ENCODE results near the gene SLC17A7.
A peak's percentile ranks its signal among the peaks of the same experiment; 100 is the strongest.
"Not testable (repeated sequence)": the region's sequence is repeated elsewhere in the genome, so short reads cannot be mapped to it uniquely, and the experiment has no call there.

SLC17A7 gene

DNA sequence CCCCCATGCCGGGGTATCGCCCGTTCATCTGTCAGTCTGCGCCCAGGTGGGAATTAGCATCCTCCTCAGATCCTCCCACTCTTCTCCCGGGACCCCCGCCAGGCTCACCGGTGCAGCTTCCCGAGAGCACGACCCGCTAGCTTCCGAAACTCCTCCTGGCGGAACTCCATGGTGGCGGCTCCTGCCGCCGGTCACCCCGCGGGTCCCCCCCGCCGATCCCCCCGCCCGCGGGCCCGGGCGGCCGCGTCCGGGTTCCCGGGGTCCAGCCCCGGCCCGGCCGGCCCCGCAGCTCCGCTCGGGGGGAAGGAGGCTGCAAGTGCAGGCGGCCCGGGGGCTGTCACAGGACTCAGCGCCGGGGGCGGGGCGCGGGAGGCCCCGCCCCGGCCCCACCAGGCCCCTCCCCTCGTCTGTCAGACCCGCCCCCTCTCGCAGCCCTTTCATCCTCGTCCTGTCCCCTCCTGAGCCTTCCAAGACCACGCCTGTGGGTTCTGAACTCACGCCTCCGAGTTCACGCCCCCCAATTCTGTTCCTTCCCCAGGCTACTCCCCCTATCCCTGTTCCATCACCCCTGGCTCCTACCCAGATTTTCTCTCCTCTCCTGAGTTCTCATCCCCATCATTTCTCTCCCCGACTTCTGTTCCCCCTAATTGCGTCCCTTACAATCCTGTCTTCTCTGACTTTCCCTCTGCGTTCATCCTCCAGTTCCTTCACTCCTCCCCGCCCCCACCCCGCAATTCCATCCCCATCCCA lies at the start of gene SLC17A7:
TSS of gene SLC17A7 (minus strand) at position 318 of the 750 bp plus-strand sequence. CDS start at position 170, 148 bp downstream.
- DNase-seq (ENCODE audit: low read depth), result no peak

DNA sequence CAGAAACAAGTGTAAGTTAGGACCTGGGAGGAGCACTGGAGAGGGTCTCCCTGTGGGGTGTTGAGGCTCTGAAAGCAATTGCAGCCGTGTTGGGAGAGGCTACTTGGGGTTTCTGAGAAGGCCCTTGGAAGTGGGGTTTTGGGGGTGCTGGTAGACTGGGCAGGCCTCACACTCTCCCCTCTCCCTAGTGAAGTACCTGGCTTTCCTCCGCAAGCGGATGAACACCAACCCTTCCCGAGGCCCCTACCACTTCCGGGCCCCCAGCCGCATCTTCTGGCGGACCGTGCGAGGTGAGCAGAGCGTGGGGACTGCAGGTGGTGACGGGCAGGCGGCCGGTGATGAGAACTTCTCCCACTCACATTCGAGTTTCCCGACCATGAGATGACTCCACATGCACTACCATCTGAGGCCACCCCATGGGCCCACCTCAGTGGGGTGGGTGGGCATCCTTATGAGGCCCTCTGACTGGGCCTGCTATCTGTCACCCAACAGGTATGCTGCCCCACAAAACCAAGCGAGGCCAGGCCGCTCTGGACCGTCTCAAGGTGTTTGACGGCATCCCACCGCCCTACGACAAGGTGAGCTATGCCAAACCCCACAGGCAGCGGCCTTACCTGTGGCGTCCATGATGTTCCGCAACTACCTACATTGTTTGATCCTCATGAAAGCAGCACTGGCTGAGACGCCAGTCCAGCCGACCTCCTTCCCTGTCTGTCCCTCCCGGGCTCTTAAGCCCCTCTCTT lies 49.1 kb upstream of the SLC17A7 start:
- no peak for DNase-seq (ENCODE audit: low read depth)

DNA sequence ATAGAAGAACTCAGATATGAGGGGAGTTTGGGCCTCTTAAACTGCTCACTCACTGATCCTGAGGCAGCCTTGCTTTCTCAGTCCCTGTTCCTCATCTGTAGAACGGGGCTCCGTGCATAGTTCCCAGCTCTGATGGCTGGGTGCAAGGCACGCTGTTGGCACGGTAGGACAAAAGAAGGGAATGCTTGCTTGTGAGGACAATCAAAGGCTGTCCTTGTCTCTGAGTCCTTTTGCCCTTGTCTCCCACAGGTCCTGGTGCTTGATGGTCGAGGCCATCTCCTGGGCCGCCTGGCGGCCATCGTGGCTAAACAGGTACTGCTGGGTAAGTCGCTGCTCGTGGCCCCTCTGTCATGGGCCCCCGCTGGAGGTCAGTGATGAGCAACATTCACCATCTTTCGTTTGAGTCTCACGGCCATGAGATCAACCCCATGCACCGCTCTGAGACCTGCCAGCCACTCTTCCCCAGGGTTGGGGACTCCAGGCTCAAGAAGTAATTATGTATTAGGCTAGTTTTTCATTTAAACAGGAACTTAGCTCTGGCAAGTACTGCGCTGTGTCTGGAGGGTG lies 48.4 kb upstream of the SLC17A7 start:
- DNase-seq (ENCODE audit: low read depth), result no peak

DNA sequence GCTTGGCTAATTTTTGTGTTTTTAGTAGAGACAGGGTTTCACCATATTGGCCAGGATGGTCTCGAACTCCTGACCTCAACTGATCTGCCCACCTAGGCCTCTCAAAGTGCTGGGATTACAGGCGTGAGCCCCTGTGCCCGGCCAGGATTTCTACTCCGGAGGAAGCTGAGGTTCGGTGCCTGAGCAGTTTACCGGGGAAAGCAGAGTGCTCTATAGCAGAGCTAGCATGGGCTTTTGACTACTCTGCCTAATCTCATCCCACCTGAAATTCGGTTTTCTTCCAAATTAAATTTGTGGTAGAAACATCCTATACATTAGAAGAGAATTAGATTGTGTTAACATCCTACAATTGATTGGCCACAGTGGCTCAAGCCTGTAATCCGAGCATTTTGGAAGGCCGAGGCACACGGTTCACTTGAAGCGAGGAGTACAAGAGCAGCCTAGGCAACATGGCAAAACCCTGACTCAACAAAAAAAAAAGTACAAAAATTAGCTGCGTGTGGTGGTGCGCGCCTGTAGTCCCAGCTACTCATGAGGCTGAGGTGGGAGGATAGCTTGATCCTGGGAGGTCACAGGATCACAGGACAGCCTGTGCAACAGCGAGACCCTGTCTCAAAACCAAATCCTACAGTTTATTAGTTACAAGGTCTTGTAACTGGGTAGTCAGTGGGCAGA lies 47.7 kb upstream of the SLC17A7 start:
- no peak for DNase-seq (ENCODE audit: low read depth)

DNA sequence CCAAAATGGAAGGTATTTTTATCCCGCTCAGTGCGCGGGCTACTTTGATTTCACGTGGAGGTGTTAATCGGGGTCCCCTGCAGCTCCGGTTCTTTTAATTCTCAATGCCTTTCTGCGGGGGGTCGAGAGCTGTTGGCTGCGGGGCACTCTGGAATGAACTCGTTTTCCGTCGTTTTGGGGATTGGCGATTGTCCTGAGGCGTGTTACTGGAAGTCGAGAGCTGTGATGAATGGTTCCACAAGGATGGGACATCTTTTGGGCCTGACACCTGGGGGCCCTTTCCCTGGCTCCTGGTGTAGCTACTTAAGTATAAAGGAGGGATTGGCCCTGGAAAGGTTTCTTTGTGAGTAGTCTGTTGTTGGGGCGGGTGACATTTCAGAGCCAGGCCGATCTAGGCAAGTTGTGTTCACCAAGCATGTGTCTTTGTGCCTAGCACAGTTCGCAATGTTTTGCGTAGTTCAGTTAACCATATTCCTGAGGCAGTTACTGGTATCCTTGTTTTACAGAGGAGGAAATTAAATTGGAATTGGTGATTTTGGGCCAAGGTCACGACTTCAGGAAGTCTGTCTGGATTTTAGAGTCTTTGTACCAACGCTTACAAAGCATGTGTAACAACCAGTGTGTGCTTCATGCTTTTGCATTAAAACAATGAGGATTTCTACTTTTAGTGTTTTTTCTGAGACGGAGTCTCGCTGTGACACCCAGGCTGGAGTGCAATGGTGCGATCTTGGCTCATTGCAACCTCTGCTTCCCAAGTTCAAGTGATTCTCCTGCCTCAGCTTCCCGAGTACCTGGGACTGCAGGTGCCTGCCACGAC lies 46.9 kb upstream of the SLC17A7 start:
- no peak for DNase-seq (ENCODE audit: low read depth)

DNA sequence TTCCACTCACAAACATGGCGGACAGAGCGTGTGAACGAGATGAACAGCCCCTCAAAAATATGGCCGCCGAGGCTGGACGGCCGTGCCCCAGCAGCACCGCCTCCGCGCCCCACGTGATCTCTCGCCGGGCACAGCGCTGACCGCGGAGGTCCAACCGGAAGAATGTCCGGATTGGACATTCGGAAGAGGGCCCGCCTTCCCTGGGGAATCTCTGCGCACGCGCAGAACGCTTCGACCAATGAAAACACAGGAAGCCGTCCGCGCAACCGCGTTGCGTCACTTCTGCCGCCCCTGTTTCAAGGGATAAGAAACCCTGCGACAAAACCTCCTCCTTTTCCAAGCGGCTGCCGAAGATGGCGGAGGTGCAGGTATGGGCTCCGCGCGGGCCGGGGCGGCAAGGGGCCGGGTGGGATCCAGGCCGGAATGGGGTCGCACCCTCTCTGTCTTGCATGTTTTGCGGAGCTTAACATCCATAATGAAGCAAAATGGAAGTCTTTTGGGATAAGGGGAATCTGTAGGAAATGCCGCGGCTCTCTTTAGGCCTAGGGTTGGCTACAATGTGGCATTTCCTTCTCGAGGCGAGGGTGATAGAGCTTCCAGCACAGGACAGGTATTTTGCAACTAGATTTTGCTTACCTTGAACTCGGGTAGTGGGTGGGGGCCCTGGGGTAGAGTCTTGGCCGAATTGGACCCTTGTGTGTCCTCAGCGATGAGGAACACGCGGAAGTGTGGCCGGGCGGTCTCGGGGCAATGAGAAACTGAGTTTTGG lies 46.1 kb upstream of the SLC17A7 start, which contains the start of gene RPL13A:
TSS of gene RPL13A (plus strand) at position 332 of the 769 bp plus-strand sequence. CDS start at position 354, 22 bp downstream.
- peak; percentile 97 for DNase-seq (ENCODE audit: low read depth)

DNA sequence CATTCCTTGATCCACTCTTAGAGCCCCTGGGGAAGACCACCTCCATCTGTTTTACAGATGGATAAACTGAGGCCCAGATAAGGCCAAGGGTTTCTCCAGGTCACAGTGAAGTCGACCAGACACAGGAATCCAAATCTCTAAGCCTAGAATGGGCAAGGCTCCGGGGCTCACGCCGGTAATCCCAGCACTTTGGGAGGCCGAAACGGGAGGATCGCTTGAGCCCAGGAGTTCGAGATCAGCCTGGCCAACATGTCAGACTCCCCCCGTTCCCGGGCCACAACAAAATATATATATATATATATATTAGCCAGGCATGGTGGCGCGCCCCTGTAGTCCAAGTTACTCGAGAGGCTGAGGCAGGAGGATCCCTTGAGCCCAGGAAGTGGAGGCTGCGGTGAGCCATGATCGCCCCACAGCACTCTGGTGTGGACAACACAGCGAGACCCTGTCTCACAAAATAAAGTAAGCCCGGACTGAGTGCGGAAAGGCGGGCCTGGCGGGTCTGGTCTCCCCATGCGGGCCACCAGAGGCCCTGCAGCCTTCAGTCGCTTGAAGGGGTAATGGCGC lies 45.5 kb upstream of the SLC17A7 start:
- DNase-seq (ENCODE audit: low read depth), result no peak

DNA sequence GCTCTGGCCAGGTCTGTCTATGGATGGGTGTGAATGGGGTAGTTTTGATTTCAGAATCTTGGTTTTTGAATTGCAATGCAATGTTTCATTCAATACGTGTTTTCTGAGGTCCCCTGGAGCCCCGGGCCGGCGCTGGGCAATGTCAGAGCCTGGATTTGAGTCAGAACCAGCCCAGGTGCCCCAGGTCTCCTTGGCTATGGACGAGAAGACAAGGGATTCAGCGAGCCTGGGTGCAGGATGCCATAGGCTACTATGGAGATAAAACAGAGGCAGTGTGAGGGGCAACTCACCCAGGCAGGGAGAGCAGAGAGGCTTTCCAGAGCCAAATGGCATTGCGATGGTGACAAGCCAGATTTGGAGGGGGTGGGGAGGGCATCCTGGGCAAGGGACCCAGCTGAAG lies 44.9 kb upstream of the SLC17A7 start:
- DNase-seq (ENCODE audit: low read depth), result no peak

DNA sequence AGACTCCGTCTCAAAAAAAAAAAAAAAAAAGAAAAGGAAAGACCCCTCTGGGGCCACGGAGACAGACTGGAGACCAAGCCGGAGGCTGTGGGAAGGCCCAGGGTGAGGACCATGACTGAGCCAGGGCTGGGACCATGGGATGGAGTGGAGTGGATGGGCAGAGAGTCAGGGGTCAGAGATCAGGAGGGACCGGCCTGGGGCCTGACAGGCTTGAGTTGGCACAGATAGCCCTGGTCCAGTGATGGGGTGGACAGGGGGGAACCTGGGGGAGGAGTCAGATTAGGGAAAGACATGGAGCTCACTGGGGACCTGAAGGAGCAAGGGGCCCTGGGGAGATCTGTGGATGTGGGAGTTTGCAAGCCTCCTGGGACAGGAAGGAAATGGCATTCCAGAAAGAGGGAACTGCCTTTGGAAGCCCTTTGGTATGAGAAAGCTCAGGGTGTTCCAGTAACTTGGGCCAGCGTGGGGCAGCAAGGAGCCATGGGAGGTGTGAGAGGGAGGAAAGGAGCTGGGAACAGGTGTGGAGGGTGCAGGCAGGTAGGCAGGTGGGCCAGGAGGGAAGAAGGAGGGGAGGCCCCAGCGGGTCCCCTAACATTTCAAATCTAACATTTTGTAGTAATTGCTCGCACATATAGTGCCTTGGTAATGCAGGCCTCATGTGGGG lies 39.8 kb upstream of the SLC17A7 start:
- DNase-seq (ENCODE audit: low read depth), result no peak

DNA sequence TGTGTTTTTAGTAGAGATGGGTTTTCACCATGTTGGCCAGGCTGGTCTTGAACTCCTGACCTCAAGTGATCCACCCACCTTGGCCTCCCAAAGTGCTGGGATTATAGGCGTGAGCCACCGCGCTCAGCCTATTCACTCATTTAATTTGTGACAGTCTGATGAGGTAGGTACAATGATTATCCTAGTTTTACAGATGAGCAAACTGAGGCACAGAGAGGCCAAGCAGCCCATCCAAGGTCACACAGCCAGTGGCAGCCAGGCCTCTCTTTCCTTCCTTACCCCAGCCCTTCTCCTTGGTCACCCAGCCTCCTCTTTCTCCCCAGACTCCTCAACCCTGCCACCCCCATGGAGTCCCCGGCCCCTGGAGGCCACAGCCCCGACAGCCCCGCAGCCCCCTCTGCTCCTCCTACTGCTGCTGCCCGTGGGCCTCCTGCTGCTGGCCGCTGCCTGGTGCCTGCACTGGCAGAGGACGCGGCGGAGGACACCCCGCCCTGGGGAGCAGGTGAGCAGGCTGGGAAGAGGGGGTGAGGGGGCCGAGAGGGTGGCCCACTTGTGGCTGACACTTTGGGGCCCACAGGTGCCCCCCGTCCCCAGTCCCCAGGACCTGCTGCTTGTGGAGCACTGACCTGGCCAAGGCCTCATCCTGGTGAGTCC lies 38.8 kb upstream of the SLC17A7 start:
- DNase-seq (ENCODE audit: low read depth), result no peak

DNA sequence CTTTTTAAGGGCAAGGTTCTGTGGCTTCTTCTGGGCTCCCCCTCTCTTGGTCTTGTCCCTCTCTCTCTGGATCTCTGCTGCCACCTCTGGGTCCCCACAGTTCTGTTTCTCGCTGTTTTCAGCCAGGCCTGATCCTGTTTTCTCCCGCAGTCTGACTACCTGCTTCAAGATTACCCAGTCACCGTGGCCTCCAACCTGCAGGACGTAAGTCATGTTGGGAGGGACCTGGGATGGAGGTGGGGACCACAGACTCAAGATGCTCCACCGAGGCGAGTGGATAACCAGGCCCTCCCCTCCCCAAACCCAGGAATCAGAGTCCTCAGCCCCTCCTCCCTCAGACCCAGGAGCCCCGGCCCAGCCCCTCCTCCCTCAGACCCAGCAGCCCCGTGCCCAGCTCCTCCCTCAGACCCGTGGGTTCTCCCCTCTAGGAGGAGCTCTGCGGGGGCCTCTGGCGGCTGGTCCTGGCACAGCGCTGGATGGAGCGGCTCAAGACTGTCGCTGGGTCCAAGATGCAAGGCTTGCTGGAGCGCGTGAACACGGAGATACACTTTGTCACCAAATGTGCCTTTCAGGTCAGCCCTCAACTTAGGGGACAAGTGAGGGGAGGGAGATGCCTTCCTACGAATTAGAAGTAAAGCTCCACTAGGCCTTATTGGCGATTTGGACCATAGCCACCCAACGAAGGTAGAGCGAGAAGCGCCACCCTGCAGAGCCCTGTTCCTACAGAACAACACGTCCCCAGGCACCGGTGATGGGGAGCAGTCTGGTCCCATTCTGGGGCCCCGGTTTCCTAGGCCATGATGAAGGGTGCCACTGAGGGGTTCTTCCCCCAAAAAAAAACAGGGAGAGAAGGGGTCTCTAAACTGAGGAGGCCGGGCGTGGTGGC lies 34.9 kb upstream of the SLC17A7 start:
- no peak for DNase-seq (ENCODE audit: low read depth)

DNA sequence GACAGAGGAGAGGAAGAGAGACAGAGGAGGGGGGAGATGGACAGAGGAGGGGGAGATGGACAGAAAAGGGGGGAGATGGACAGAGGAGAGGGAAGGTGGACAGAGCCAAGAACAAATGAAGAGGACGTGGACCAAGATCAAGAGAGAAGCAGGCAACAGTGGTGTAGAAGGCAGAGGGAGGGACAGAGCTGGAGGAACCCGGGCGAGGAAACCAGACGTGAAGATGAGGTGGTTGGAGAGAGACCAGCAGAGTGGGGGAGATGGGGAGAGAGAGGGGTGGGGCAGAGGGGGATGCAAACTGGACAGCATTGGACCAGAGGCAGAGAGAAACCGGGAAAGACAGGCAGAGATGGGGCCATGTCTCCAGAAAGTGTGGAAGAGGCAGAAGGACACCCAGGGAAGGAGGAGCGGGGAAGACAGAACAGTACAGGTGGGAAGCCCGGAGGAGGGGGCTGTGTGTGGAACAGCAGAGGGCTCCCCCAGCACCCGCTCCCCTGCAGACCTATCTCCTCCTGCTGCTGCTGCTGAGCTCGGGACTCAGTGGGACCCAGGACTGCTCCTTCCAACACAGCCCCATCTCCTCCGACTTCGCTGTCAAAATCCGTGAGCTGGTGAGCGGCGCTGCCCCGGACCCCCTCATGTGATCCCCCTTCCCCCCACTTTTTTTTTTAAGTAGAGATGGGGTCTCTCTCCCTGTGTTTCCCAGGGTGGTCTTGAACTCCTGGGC lies 34.0 kb upstream of the SLC17A7 start:
- no peak for DNase-seq (ENCODE audit: low read depth)

DNA sequence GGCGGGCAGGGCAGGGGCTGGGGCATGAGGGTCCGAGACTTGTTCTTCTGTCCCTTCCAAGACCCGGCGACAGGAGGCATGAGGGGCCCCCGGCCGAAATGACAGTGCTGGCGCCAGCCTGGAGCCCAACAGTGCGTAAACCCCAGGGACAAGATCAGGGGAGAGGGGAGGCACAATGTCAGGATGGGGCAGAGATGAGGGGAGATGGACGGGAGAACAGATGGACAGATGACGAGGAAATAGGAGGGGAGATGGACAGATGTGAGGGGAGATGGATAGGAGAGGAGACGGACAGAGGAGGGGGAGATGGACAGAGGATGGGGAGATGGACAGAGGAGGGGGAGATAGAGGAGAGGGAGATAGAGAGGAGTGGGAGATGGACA lies 33.2 kb upstream of the SLC17A7 start:
- DNase-seq (ENCODE audit: low read depth), result no peak

DNA sequence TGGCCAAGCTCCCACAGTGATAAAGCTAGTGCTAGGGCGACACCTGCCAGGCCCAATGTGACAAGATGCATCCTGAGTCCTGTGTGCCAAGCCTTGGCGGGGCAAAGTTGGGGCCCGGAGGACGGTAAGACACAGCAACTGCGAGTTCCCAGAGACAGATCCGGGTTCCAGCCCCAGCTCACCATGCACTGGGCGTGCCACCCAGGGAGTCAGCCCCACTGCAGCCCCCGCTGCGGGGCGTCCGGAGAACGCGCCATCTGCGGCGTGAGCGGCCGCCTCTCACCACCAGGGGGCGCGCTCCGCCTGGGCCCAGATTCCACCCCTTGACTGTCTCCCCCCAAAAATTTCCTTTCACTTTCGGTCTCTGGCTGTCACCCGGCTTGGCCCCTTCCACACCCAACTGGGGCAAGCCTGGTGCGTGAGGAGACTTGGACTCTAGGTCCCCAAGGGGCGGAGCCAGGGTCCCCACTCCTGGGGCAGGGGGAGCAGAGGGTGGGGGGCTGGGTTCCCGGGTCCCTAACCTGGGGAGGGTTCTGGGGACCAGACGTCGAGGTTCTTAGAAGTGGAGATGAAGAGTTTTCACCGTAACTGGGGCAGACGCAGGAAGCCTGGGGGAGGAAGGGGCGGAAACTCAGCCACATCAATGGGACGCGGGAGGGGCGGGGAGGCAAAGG lies 32.7 kb upstream of the SLC17A7 start, which contains the start of gene FLT3LG:
TSS of gene FLT3LG (plus strand) at position 348 of the 674 bp plus-strand sequence. CDS start 425 bp downstream, outside the sequence.
- DNase-seq (ENCODE audit: low read depth), result no peak

DNA sequence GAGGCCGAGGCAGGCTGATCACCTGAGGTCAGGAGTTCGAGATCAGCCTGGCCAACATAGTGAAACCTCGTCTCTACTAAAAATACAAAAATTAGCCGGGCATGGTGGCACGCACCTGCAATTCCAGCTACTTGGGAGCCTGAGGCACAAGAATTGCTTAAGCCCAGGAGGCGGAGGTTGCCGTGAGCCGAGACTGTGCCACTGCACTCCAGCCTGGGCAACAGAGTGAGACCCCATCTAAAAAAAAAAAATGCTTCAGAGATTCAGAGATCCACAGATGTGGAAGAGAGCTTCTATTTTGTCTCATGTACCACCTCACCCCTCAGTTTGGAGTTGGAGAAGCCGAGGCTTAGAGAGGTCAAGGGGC lies 32.2 kb upstream of the SLC17A7 start:
- not testable (repeated sequence) for DNase-seq (ENCODE audit: low read depth)

DNA sequence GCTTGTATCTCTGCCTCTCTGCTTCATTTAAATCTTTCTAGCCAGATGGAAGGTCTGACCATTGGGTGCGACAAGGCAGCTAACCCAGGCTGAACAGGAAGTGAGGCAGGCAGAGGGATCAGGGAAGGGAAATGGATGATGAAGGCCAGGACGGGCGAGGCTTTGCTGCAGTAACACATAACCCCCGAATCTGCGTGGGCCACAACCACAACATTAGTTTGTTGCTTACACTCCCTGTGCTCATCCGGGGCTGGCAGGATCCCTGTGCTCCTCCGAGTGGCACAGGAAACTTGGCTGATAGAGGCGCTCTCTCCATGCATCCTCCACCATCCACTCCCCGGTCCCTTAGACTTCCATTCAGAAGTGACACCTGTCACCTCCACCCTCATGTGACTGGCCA lies 31.6 kb upstream of the SLC17A7 start:
- DNase-seq (ENCODE audit: low read depth), result no peak

DNA sequence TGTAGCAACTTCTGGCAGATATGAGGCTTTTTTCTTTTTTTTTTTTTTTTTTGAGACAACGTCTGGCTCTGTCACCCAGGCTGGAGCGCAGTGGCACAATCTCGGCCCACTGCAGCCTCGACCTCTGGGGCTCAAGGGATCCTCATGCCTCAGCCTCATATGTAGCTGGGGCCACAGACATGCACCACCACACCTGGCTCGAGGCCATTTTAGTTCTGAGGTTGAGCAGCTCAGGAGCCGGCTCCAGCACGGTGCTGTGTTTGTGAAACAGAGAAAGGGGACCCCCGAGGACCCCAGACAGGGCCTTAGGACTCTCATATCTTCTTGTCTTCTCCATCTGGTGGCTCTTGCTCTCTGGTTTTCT lies 29.3 kb upstream of the SLC17A7 start:
- no peak for DNase-seq (ENCODE audit: low read depth)
